Fibroblast of mammary gland (primary cell): Measurements from ENCODE around the gene TMEM255B.
A peak's percentile ranks its signal among the peaks of the same experiment; 100 is the strongest.

ENCODE experiments used
- DNase-seq: peaks from one replicate; pipeline ENCODE4 v3.0.0-alpha.2; 2010; ENCODE audit warnings: low read depth
- H3K4me3 ChIP-seq: 2 replicates; pipeline ENCODE4 v1.5.1; 2011; ENCODE audit warnings: low read depth, mild to moderate bottlenecking, low read length, moderate library complexity; ENCODE audit not compliant: control insufficient read depth
- TF ChIP-seq, protein P1 (sequence below): conservative IDR thresholded peaks from 2 replicates; pipeline ENCODE4 v1.5.1; 2011; ENCODE audit warnings: low read depth, low read length, inconsistent platforms; ENCODE audit not compliant: control insufficient read depth, insufficient read depth

TMEM255B gene

DNA sequence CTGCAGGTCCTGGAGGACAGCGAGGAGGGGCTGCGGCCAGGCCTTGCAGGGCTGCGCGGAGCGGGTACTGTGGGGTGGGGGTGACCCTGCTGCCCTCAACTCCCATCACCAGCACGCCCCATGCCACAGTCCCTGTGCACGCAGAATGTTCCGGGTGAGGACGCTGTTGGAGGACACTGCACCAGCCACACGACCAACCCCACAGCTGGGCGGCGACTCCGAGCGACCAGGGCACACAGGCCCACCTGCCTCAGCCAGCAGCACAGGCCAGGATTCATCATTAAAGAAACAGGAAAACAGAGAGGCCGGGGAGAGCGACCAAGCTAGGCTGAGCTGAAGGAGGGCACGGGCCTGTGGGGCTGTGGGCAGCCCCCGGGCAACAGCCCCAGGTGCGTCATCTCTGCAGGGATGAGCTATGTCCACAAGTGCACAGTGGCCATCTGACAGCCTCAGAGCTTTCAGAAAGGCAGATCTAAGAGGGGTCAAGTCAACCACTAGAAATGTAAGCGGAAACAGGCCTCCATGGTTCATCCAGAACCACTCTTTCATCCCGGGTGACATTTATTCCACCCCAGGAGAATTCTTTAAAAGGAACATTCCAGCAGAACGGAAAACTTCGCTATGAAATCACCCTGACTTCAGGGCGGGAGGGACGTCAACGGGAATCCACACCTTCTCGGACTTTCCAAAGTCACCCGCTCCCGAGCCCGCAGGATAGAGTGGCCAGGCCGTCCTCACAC, 103.3 kb downstream of the TMEM255B start:
- peak overlapping the region; percentile 87 for H3K4me3 ChIP-seq
- TF ChIP-seq, protein P1, sequence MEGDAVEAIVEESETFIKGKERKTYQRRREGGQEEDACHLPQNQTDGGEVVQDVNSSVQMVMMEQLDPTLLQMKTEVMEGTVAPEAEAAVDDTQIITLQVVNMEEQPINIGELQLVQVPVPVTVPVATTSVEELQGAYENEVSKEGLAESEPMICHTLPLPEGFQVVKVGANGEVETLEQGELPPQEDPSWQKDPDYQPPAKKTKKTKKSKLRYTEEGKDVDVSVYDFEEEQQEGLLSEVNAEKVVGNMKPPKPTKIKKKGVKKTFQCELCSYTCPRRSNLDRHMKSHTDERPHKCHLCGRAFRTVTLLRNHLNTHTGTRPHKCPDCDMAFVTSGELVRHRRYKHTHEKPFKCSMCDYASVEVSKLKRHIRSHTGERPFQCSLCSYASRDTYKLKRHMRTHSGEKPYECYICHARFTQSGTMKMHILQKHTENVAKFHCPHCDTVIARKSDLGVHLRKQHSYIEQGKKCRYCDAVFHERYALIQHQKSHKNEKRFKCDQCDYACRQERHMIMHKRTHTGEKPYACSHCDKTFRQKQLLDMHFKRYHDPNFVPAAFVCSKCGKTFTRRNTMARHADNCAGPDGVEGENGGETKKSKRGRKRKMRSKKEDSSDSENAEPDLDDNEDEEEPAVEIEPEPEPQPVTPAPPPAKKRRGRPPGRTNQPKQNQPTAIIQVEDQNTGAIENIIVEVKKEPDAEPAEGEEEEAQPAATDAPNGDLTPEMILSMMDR: no peak
- DNase-seq: no peak

DNA sequence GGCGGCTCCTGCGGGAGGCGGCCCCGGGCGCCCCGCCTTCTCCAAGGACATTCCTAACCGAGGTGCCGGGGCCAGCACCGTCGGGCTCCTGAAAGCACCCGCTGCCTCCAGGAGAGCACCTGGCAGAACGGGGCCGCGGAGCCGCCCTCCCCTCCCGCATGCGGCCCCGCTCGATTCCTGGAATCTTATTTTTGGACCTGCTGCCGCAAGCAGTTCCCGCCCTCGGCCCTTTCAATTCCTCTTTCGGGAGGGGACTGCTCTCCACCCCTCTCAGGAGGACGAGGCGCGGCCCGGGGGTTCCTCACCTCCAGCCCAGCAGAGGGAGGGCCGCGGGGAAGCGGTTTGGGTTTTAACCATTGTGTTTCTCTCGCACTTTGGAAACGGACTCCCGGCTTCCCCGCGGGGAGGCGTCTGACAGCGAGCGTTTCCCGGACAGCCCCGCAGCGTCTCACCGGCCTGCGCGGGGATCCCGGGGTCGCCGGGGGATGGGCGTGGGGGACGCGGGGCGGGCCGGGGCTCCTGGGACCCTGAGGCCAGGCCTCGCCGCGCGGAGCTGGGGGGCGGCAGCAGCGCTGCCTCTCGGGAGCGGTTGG, 104.0 kb downstream of the TMEM255B start:
- TF ChIP-seq, protein P1: no peak
- H3K4me3 ChIP-seq: peak overlapping the region; percentile 87
- DNase-seq: no peak

DNA sequence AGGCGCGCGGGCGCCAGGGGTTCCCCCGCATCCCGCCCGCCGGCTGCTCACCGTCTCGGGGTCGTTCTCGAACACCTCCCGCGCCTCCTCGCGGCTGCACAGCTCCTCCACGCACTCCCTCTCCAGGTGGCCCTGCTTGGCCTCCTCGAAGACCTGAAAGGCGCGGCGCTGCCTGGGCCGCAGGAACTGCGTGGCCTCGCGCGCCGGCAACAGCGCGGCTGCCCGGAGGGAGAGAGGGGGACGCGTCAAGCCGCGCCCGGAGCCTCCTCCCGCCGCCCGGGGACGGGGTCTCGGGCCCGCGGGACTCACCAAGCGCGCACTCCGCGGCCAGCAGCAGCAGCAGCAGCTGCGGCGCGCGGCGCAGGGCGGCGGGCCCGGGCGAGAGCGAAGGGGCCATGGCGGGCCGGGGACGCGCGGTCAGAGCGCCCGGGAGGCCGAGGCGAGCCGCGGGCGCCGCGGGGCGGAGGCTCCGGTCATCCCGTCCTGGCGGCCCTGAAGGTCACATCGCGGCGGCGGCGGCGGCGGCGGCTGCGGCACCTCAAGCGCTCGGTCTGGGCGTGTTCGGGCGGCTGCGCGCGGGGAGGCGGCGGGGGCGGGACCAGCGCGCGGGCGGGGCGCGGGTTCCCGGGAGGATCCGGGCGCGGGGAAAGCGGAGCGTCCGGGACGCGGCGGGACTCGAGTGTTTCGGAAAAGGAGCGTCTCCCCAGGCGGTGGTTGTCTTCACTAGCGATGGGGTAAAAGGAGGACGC, 104.7 kb downstream of the TMEM255B start, which contains the start of gene GAS6:
GAS6 (minus strand) TSS at position 553 of the 749 bp plus-strand sequence; CDS start at position 397, 156 bp downstream.
- DNase-seq: no peak

DNA sequence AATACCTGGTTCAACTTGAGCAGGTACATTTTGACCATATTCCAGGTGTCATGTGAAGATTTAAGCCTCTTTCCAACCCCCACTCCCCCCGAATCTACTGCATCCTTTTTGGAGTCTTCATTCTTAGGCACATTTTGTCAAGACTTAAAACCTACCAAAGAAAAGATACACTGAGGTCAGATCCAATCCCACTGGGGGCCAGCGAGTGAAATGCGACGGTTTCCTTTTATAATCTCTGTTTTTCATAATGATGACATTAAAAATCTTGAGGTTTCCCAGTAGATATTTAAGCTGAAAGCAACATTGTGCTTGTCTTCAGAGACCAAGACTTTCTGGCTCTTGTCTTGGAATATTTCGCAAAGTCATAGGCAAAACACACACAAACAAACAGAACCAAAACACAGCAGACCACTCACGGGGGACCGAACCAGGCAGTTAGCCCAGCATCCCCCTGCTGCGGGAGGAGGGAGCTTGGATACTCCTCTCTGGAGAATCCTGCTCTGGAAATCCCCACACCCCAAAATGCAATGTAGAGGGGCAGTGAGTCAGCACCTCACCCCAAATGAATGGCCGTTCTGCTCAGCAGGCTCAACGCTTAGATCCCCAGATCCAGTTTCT, 105.4 kb downstream of the TMEM255B start:
- TF ChIP-seq, protein P1: no peak
- H3K4me3 ChIP-seq: peak overlapping the region; percentile 87
- DNase-seq: no peak

More for the DNA sequence above, 104.7 kb downstream of the TMEM255B start, which contains the start of gene GAS6:
- TF ChIP-seq, protein P1: no peak
- H3K4me3 ChIP-seq: peak within 1 kb of the TSS; percentile 87

DNA sequence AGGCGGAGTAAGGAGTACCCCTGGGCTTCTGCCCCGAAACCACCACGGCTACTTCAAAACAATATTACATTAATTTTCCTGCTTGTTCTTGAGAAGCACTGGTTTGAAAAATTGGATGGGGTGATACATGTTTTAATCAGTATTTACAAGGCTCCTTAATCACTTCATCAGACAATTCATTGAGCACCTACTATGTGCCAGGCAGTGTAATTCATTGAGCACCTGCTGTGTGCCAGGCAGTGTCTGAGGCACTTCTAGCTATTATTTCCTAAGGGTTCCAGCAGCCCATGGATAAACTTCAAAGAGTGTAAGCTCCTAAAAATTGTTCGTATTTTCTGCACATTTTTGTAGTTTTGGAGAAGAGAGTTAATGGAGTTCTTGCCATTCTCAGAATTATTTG, 106.4 kb downstream of the TMEM255B start:
- TF ChIP-seq, protein P1: no peak

More for the DNA sequence above, 106.4 kb downstream of the TMEM255B start:
- H3K4me3 ChIP-seq: no peak overlapping the region
- no peak for DNase-seq
